GM13976 (cell line): ENCODE data around the gene ONECUT3.

ENCODE experiments used
- DNase-seq: peaks from one replicate; pipeline ENCODE4 v3.0.0; 2012; ENCODE audit warnings: low spot score
- CTCF ChIP-seq: IDR thresholded peaks from 2 replicates; pipeline ENCODE4 v1.5.1; 2012; ENCODE audit warnings: borderline replicate concordance, mild to moderate bottlenecking; ENCODE audit not compliant: insufficient read depth; ENCODE audit errors: extremely low read depth, missing control alignments, control extremely low read depth
- in situ Hi-C: fragments of 300-500 bp; cut with MboI; formaldehyde crosslinking; loops from one replicate; pipeline ENCODE4 v1.12.0; 2022; ENCODE audit warnings: low sequenced_read_pairs, mixed read lengths, inconsistent platforms; ENCODE audit not compliant: unreplicated experiment

The ONECUT3 gene

DNA sequence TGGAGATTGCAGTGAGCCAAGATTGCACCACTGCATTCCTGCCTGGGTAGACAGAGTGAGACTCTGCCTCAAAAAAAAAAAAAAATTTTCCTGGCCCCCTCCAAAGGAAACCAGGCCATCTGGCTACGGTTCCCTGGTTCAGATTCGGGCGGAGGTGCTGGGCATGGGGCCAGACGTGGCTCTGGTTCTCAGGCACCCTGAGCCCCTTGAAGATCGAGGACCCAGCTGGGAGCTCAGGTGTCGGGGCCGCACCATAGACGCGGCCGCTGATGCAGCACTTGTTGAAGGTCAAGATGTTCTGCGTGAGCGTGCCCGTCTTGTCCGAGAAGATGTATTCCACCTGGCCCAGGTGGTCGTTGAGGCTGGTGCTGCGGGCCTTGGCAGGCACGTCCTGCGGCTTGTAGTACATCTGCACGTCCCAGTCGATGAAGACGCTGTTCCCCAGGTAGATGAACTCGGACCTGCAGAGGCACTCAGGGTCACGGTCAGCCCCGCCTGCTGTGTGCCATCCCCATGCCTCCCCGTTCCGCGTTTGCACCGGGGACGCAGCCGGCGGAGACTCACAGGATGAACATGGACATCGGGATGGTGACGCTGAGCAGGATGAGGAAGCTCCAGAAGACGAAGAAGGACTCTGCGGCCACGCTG is 46.5 kb downstream of the ONECUT3 start:
- in situ Hi-C loops, result no loop called here
- TF ChIP-seq CTCF, result no peak
- DNase-seq, result no peak

- no peak for DNase-seq
- in situ Hi-C loops, result no loop called here
- TF ChIP-seq CTCF, result no peak
Measured at GRCh38 chr19:1804858-1805257, 51.6 kb downstream of the ONECUT3 start.

DNA sequence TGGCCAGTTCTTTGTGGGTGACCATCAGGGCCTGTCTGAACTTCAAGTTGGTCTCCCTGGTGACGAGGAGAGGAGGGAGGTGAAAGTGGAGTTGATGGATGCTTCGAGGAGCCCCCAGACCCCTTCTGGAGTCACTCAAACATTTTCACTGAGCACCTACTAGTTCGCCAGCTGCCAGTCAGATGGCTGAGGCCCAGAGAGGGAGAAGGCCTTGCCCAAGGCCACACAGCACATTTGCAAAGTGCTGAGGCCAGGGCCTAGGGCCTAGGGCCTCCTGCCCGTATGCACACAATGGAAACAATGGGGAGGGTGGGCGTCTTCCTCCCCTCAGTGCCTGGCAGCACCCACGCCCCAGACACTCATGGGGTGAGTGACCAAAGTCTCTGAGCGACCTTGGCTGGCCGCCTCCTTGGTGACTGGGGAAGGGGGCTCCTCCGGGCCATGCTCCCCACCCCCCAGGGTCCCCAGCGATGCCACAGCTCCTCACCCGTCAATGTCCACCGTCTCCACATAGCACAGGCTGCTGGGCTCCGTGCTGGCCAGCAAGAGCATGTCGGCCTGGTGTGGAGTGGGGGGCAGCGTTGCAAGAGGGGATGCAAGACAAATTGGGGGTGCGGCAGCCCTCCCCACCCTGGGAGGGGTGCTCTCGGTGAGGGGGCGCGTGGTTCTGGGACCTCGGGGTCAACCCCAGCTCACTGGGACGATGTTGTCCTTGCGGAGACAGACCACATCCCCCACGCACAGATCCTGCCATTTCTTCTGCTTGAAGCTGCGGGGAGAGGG is 52.3 kb downstream of the ONECUT3 start:
- in situ Hi-C loops, result no loop called here
- no peak for DNase-seq
- no peak for TF ChIP-seq CTCF

DNA sequence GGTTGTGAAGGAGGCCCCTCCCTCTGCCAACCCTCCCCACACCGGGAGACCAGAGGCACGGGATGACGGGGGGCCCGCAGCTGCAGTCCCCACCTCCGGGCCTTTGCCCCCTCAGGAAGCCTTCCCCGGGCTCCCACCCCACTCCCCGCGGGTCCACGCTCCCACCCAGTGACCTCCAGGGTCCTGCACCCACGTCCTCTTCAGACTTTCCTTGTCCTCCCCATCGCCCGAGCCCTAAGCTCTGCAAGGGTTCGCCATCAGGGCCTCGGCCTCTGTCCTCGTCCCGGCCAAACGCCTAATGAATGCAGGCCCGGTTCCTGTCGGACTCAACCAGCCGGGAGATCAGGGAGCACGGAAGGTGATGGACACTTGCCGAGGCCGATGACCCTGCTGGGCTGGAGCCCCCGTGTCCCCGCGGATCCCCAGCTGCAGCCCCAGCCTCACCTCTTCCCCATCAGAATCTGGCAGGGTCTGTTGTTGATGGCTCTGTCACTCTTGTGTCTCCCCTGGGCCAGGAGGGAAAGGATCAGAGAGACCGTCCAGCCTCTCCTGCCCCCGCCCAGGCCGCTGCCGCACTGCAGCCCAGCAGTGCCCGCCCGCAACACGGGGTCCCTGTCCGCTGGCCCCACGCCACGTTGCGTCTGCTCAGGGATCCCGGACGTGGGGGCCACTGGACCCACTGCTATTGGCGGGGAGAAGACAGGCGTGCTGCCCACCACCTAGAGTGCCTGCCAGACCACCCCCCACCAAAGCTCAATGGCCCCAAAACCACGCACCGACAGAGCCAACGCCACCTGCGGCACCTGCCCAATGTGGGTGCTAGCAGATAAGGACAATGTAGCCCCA is 53.1 kb downstream of the ONECUT3 start:
- no peak for TF ChIP-seq CTCF
- in situ Hi-C loops, result no loop called here
- DNase-seq, result no peak

DNA sequence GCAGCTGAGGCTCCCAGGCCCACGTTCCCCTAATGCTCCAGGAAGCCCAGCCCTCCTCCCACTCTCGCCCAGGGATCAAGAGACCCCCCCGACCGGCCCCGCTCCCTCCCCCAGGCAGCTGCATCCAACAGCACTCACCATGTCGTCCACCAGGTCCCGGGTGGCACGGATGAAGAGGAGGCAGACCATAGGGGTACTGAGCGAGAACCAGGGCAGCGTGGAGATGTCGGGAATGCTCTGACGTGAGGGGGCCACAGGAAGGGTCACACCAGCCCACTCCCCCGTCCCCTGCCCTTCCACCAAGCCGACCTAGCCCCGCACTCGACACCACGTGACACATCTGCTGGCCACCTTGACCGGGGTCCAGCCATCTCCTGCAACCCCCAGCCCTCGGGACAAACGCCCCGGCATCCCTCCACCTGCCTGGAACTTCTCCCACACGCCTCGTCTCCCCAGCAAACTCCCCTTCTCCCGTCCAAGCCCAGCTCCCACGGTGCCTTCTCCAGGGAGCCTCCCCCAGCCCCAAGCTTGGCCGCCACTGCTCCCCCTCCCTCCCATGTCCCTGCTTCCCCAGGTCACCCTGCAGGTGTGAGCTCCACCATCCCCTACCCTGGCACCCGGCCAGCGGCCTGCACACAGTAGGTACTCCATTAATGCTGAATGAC is 53.9 kb downstream of the ONECUT3 start:
- no peak for DNase-seq
- in situ Hi-C loops, result no loop called here
- TF ChIP-seq CTCF, result no peak

DNA sequence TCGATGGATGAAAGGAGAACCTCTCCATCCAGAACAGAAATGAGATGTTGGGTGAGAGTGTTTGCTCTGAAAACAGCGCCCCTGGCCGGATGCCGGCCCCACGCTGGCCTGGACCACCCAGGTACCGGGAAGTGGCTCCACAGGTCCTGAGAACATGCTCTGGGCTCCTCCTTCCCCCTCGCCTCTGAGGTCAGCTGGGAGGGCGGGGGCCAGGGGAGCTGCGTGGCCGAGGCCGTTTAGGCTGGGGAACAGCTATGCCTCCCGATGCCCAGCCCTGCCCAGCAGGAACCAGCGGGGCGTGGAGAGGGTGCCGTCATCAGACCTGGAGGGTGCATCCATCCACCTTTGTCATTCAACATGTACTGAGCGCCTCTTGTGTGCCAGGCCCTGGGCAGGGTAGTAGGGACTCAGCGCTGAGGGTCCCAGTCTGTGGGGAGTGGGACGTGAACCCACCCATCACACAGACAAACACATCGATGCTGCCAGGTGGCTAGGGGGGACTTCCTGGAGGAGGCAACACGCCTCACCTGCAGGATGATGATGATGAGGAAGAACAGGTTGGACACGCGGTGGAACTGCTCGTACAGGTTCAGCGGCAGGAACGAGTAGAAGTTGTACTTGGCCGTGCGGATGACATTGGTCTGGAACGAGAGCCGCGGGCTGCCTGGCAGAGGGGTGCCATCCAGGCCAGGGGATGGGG is 54.5 kb downstream of the ONECUT3 start:
- no peak for TF ChIP-seq CTCF
- no peak for DNase-seq
- in situ Hi-C loops, result no loop called here
